GM13976 (cell line): ENCODE data around the gene KPNA1.
A peak's percentile ranks its signal among the peaks of the same experiment; 100 is the strongest.
"Not testable (repeated sequence)": the region's sequence is repeated elsewhere in the genome, so short reads cannot be mapped to it uniquely, and the experiment has no call there.

ENCODE experiments used
- DNase-seq: peaks from one replicate; pipeline ENCODE4 v3.0.0; 2012; ENCODE audit warnings: low spot score
- in situ Hi-C: fragments of 300-500 bp; cut with MboI; formaldehyde crosslinking; loops from one replicate; pipeline ENCODE4 v1.12.0; 2022; ENCODE audit warnings: low sequenced_read_pairs, mixed read lengths, inconsistent platforms; ENCODE audit not compliant: unreplicated experiment
- TF ChIP-seq, protein P1 (sequence below): IDR thresholded peaks from 2 replicates; pipeline ENCODE4 v1.5.1; 2012; ENCODE audit warnings: borderline replicate concordance, mild to moderate bottlenecking; ENCODE audit not compliant: insufficient read depth; ENCODE audit errors: extremely low read depth, missing control alignments, control extremely low read depth

KPNA1 gene

DNA sequence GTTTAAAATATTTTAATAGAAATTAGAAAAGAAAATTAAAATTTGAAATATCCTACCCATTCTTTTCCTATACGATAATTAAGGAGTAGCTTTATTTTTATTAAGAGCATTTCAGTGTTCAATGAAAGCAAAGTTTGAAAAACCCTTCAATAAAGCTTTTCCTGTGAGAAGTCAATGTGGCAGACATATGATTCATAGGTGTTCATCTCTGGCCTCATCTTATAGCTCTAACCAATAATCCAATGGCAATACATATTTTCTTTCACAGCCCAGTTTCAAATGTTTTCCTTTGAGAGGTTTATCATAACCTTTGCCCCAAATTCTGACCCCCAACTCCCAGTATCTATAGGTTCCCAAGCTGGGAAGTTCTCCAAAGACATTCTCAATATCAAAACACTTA, 8.3 kb downstream of the KPNA1 start:
- TF ChIP-seq, protein P1, sequence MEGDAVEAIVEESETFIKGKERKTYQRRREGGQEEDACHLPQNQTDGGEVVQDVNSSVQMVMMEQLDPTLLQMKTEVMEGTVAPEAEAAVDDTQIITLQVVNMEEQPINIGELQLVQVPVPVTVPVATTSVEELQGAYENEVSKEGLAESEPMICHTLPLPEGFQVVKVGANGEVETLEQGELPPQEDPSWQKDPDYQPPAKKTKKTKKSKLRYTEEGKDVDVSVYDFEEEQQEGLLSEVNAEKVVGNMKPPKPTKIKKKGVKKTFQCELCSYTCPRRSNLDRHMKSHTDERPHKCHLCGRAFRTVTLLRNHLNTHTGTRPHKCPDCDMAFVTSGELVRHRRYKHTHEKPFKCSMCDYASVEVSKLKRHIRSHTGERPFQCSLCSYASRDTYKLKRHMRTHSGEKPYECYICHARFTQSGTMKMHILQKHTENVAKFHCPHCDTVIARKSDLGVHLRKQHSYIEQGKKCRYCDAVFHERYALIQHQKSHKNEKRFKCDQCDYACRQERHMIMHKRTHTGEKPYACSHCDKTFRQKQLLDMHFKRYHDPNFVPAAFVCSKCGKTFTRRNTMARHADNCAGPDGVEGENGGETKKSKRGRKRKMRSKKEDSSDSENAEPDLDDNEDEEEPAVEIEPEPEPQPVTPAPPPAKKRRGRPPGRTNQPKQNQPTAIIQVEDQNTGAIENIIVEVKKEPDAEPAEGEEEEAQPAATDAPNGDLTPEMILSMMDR: no peak
- in situ Hi-C loops: no loop called here
- no peak for DNase-seq

DNA sequence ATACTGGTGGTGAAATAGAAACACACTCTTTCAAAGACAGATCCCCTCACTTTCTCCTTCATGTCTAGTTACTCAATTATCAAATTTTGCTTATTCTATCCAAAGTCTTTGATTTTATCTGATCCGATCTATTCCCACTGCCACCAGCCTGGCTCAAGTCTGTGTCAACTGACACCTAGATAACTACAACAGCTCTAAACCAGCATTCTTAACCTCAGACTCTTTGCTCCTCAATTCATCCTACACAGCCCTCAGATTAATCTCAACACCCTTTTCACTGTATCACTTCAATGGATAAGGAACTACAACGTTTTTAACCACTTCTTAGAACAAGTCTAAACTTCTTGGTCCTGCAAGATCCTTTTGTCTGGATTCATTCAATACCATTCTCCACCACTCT, 9.1 kb downstream of the KPNA1 start:
- in situ Hi-C loops: no loop called here
- TF ChIP-seq, protein P1: no peak
- DNase-seq: no peak

DNA sequence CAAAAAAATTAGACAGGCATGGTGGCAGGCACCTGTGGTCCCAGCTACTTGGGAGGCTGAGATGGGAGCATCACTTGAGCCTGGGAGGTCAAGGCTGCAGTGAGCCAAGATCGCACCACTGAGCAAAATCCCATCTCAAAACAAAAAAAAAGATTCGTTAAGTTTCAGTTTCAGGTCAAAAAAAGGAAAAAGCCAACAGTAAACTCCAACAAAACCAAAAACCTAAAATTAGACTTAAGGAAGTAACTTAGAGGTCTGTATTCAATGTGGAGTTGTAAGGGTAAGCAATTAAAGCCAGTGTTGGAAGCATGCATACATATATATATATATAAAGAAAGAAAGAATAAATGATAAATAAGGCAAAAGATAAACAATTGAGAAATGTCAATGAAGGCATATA, 11.8 kb downstream of the KPNA1 start:
- DNase-seq: no peak
- TF ChIP-seq, protein P1: no peak
- in situ Hi-C loops: no loop called here

DNA sequence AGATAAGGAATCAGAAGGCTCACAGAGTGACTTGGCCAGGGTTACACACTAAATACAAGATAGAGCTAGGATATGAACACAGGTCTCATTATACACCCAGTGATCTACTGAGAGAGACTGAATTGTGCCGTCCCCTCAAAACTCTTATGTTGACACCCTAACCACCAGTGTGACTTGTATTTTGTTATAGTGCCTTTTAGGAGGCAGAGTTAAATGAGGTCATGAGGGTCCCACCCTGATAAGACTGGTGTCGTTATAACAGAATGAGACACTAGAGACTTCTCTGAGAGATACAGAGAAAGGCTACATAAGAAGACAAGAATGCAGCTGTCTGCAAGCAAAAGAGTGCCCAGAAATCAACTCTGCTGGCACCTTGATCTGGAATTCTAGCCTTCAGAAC, 12.6 kb downstream of the KPNA1 start:
- in situ Hi-C loops: no loop called here

DNA sequence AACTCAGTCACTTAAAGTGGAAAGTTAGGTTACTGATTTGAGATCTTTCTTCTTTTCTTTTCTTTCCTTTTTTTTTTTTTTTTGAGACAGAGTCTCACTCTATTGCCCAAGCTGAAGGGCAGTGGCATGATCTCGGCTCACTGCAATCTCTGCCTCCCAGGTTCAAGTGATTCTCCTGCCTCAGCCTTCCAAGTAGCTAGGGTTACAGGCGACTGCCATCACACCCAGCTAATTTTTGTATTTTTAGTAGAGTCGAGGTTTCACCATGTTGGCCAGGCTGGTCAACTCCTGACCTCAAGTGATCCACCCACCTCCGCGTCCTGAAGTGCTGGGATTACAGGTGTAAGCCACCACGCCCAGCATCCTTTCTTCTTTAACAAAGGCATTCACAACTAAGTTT, 13.8 kb downstream of the KPNA1 start:
- DNase-seq, in situ Hi-C loops: not testable (repeated sequence)

More for the DNA sequence above, 12.6 kb downstream of the KPNA1 start:
- no peak for DNase-seq
- TF ChIP-seq, protein P1: no peak

DNA sequence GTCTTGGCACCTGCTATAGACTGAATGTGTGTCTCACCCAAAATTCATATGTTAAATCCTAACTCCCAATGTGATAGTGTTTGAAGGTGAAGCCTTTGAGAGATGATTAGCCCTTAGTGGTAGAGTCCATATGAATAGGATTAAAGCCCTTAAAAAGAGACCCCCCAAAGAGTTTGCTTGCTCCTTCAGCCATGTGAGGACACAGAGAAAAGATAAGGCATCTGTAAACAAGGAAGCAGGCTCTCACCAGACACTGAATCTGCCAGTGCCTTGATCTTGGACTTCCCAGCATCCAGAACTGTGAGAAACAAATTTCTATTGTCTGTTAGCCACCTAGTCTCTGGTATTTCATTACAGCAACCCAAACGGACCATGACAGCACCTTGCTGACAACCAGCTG, 16.6 kb downstream of the KPNA1 start:
- TF ChIP-seq, protein P1: no peak
- in situ Hi-C loops: no loop called here
- no peak for DNase-seq

DNA sequence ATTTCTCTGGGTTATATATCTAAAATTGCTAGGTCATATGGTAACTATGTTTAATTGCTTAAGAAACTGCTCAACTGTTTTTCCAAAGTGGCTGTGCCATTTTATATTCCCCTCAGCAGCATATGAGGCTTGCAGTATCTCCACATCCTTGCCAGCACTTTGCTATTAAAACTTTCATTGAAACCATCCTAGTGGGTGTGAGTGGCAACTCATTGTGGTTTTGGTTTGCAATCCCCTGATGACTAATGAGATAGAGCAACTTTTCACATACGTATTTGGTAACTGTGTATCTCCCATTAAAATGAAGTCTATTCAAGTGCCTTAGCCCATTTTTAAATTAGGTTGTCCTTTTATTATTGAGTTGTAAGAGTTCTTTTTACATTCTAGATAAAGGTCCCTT, 17.3 kb downstream of the KPNA1 start:
- DNase-seq: peak; percentile 30
- TF ChIP-seq, protein P1: no peak

More for the DNA sequence above, 17.3 kb downstream of the KPNA1 start:
- in situ Hi-C loops: no loop called here
